AG08396 (cell line): Measurements from ENCODE around the gene C16orf87.

Experiments
- DNase-seq: peaks from one replicate; pipeline ENCODE4 v3.0.0; 2012; ENCODE audit warnings: low spot score, mixed read lengths

The C16orf87 gene

GRCh38 chr16:46756772-46757171 lies 74.2 kb downstream of the C16orf87 start:
- no peak for DNase-seq

GRCh38 chr16:46753015-46753414 lies 78.0 kb downstream of the C16orf87 start:
- no peak for DNase-seq

- peak; percentile 2 for DNase-seq
Observed at GRCh38 chr16:46751381-46751780, 79.6 kb downstream of the C16orf87 start.

GRCh38 chr16:46748775-46749705 lies 81.9 kb downstream of the C16orf87 start:
- DNase-seq: peak; percentile 3

GRCh38 chr16:46747777-46748651 lies 83.0 kb downstream of the C16orf87 start, which contains the start of gene MYLK3:
Gene MYLK3, minus strand, starts transcription at chr16:46748344. Its CDS starts 151 bp downstream, at chr16:46748193.
- DNase-seq: peak; percentile 22

GRCh38 chr16:46746821-46747776 lies 83.9 kb downstream of the C16orf87 start:
- DNase-seq: peak; percentile 3
